ENCODE results near the gene CACNA1S.

CACNA1S gene

DNA sequence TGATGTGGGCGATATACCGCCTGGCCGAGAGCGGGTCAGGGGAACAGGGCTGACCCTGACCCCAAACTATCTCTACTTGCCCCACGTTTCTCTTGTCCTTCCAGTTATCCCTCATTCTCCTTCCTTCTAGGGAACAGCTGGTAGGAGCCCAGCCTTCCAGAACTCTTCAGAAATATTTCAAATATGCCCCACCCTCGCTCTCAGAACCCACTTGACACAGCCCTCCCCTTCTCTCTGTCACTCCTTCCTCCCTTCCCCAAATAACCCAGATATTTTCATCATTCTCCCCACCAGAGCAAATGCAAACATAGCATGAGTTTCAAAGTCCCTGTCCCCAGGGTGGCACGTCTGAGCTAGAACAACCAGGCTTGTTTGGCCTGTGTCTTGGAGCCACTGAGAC is 1.1 kb downstream of the CACNA1S start:
- Histone ChIP-seq H3K4me3 (no peak overlapping the region), H3K36me3 (no peaks in the 10 kb centered on the region), H4K20me1 (no peaks in the 10 kb centered on the region), H3K27ac (no peak overlapping the region), H3K4me2 (peak overlapping the region in 7 of 11 experiments; percentile 33 to 53 (median 47); a peak in 15 of 22 replicates), H3K27me3 (peaks cover 0 to 7% (median 0%) of the 10 kb centered on the region in 11 experiments; a peak in 3 of 22 replicates), H3K9me3 (replicated peaks in 1 of 11) (no peaks in the 10 kb centered on the region), H3K4me1 (peaks cover 0 to 52% (median 32%) of the 10 kb centered on the region in 10 experiments; a peak in 17 of 20 replicates), H3K9ac (no peak overlapping the region)
- no peak for TF ChIP-seq Cebpa-rat (IDR thresholded peaks at IDR 0.05)

DNA sequence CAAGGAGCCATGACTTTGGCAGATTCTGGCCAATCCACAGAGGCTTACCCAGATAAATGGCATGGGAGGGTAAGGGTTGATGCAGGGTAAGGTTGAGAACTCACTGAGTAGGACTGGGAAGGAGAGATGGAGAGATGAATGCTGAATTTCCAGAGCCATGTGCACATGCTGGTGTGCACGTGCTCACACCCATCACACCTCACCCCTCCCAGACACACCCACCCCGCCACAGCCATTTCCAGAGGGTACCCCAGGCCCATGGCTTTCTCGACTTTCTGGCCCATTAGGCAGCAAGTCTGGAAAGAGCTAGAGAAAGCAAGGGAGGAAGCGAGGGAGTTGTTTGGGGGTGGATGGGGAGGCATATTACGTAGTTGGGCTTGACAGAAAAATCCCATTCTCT is 1.6 kb downstream of the CACNA1S start:
- H3K4me2 ChIP-seq = peak overlapping the region in 5 of 11 experiments; percentile 33 to 53 (median 47); a peak in 7 of 22 replicates
- H3K27me3 ChIP-seq = peaks cover 0 to 7% (median 0%) of the 10 kb centered on the region in 11 experiments; a peak in 3 of 22 replicates
- H4K20me1 ChIP-seq = no peaks in the 10 kb centered on the region
- no peak overlapping the region for H3K9ac ChIP-seq
- H3K36me3 ChIP-seq = no peaks in the 10 kb centered on the region
- peaks cover 0 to 46% (median 31%) of the 10 kb centered on the region in 10 experiments; a peak in 17 of 20 replicates for H3K4me1 ChIP-seq
- no peak overlapping the region for H3K27ac ChIP-seq
- H3K9me3 ChIP-seq (replicated peaks in 1 of 11) = no peaks in the 10 kb centered on the region
- no peak for TF ChIP-seq Cebpa-rat (IDR thresholded peaks at IDR 0.05)
- H3K4me3 ChIP-seq = no peak overlapping the region

DNA sequence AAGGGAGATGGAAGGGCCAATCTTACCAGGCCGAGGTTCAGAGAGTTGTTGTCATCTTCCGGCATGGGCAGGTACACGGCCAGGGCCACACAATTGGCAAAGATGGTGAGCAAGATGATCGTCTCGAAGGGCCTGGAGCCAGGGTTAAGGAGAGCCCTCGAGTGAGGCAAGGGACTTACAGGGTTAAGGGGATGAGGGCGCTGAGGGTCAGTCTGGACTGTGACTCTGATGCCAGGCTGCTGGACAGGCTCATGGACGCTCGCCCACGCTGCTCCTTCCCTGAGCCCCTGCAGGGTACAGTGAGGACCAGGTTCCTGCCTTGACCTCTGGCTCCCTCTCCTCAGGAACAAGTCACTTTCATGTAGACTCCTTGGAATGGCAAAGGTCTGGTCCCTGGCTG is 2.1 kb downstream of the CACNA1S start:
- no peak overlapping the region for H3K4me3 ChIP-seq
- peaks cover 0 to 4% (median 0%) of the 10 kb centered on the region in 11 experiments; a peak in 3 of 22 replicates for H3K27me3 ChIP-seq
- H3K27ac ChIP-seq = no peak overlapping the region
- H3K36me3 ChIP-seq = no peaks in the 10 kb centered on the region
- H3K9ac ChIP-seq = no peak overlapping the region
- no peak overlapping the region for H3K4me2 ChIP-seq
- H3K4me1 ChIP-seq = peaks cover 0 to 42% (median 27%) of the 10 kb centered on the region in 10 experiments; a peak in 17 of 20 replicates
- H3K9me3 ChIP-seq (replicated peaks in 1 of 11) = no peaks in the 10 kb centered on the region
- no peaks in the 10 kb centered on the region for H4K20me1 ChIP-seq
- TF ChIP-seq Cebpa-rat (IDR thresholded peaks at IDR 0.05) = no peak

DNA sequence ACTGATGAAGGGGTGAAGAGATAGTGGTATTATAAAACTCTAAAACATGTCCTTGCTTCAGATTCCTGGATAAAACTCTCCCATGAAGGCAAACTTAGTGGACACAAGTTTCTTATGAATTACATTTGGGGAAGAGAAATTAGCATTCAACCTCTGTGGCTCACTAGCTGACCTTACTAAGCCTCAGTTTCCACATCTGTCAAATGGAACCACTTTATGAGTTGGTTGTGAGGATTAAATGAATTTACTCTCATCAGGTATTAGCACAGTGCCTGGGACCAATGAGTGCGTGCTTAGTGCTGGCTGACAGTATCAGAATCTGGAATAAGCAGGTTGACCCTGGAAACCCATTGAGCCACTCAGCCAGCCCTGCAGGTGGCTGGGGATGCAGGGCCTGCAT is 2.6 kb downstream of the CACNA1S start:
- H3K4me1 ChIP-seq = peaks cover 0 to 38% (median 24%) of the 10 kb centered on the region in 10 experiments; a peak in 17 of 20 replicates
- no peaks in the 10 kb centered on the region for H3K27me3 ChIP-seq
- no peak overlapping the region for H3K4me3 ChIP-seq
- no peaks in the 10 kb centered on the region for H3K36me3 ChIP-seq
- no peaks in the 10 kb centered on the region for H3K9me3 ChIP-seq (replicated peaks in 1 of 11)
- no peaks in the 10 kb centered on the region for H4K20me1 ChIP-seq
- no peak overlapping the region for H3K9ac ChIP-seq
- no peak overlapping the region for H3K27ac ChIP-seq
- no peak for TF ChIP-seq Cebpa-rat (IDR thresholded peaks at IDR 0.05)
- H3K4me2 ChIP-seq = no peak overlapping the region

DNA sequence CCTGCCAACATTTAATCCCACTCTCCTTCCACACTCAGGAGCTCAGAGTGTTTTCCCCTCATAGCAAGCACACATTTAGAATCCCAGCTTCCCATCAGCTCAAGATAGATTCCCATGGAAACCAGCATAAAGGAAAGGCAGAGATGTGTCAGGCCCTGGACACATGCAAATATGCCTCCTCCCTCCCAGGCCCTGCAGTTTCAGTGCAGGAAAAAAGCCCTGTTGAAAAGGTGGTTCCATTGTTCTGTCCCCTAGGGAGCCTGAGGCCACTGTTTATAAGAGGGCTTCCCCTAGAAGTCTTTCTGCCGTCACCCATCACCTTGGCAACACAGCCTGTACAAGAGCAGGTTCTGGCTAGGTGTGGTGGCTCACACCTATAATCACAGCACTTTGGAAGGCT is 3.6 kb downstream of the CACNA1S start:
- no peaks in the 10 kb centered on the region for H4K20me1 ChIP-seq
- H3K36me3 ChIP-seq = no peaks in the 10 kb centered on the region
- no peaks in the 10 kb centered on the region for H3K27me3 ChIP-seq
- H3K4me1 ChIP-seq = peaks cover 0 to 38% (median 21%) of the 10 kb centered on the region in 10 experiments; a peak in 17 of 20 replicates
- H3K9ac ChIP-seq = no peak overlapping the region
- no peak overlapping the region for H3K4me3 ChIP-seq
- H3K9me3 ChIP-seq (replicated peaks in 1 of 11) = no peaks in the 10 kb centered on the region
- no peak for TF ChIP-seq Cebpa-rat (IDR thresholded peaks at IDR 0.05)
- no peak overlapping the region for H3K27ac ChIP-seq
- H3K4me2 ChIP-seq = peak overlapping the region in 5 of 11 experiments; percentile 5 to 41 (median 19); a peak in 5 of 22 replicates

DNA sequence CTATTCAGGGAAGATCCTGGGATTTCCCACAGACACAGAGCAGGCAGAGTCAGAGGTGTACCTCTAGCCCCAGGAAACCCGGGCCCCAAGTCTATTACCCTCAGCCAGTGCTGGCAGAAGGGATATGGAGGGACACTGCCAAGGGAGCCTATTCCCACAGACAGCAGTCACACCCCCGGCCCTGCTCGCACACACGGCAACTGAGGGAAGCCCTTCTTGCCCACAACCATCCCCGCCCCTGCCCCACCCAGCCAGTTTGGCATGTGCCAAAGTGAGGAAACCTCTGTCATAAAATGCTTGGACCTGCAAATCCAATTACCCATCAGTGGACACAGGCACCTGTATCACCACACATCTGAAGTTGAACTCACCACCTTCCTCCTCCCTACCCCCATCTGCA is 6.5 kb downstream of the CACNA1S start:
- Histone ChIP-seq H3K4me1 (peaks cover 0 to 20% (median 3%) of the 10 kb centered on the region in 10 experiments; a peak in 7 of 20 replicates), H3K9ac (no peak overlapping the region), H3K4me3 (no peak overlapping the region), H3K4me2 (no peak overlapping the region), H3K36me3 (no peaks in the 10 kb centered on the region), H4K20me1 (no peaks in the 10 kb centered on the region), H3K9me3 (replicated peaks in 1 of 11) (no peaks in the 10 kb centered on the region), H3K27me3 (no peaks in the 10 kb centered on the region), H3K27ac (no peak overlapping the region)
- TF ChIP-seq Cebpa-rat (IDR thresholded peaks at IDR 0.05) = no peak

DNA sequence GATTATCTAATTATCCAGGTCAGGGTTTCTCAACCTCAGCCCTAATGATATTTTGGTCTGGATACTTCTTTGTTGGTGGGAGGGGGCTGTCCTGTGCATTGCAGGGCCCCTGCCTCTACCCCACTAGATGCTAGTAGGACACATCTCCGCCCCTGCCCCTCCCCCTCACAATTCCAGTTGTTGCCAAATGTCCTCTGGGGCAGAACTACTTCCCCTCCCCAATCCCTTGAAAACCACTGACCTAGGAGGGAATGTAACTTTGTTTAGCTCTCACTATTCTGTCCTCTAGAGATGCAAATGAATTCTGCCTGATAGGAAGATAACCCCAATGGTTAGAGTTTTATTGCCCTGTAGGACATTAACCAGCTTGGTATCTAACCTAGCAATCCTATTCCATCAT is 8.1 kb downstream of the CACNA1S start:
- Histone ChIP-seq H3K9me3 (replicated peaks in 1 of 11) (no peaks in the 10 kb centered on the region), H3K4me1 (peaks cover 0 to 21% (median 2%) of the 10 kb centered on the region in 10 experiments; a peak in 7 of 20 replicates), H4K20me1 (no peaks in the 10 kb centered on the region; a peak in 1 of 22 replicates)

DNA sequence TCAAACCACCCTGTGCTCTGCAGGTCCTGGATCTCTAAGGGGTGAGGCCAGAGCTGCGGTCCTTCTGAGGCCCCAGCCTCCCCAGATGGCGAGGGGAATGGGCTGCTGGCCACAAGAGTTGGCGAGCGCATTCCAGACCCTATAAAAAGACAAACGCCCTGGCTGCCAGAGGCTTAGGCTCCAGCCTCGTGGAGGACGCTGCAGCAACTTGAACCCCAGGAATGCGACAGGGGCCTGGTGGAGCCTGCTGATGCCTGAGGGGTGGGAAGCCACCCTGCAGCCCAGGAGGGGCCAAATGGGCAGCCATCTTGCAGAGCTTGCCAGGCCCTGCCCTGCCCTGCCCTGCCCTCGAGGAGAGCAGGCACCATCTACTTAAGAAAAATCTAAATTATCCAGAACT is 8.6 kb downstream of the CACNA1S start:
- H3K9ac ChIP-seq = no peak overlapping the region
- peaks cover 0 to 18% (median 2%) of the 10 kb centered on the region in 10 experiments; a peak in 7 of 20 replicates for H3K4me1 ChIP-seq

More for the DNA sequence above, 8.1 kb downstream of the CACNA1S start:
- Histone ChIP-seq H3K4me3 (no peak overlapping the region), H3K36me3 (no peaks in the 10 kb centered on the region), H3K4me2 (no peak overlapping the region), H3K9ac (no peak overlapping the region), H3K27ac (no peak overlapping the region), H3K27me3 (no peaks in the 10 kb centered on the region)
- no peak for TF ChIP-seq Cebpa-rat (IDR thresholded peaks at IDR 0.05)

DNA sequence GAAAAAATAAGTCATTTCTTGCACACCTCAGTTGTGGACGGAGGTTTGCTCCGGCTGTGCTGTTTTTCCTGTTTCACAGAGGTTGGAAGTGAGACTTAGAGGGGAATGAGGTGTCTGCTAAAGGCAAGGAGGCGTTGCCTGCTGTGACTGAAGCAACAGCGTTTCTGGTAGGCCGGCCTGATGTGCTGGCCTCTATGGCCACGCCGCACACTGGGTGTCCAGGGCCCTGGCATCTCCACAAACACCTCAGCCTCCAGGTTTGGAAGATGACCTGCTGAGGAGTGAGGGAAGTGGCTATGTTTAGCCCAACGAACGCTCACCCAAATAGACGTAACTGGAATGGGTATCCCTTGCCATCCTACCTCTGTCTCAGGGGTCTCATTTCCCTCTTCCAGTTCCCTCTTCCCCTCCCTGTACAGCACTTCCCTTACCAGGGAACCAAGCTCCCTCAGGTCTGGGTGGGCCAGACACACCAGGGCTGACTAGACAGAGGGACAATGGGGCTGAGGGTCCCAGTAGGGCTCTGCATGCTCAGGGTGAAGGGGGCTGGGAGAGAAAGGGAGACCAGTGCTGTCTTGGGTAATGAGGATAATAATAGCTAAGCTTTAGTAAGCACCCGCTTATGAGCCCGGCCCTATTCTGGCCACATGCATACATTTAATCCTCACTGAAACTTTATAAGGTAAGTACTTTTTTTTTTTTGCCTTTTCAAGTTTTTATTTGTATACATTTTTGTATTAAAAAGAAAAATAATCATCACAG is 11.9 kb downstream of the CACNA1S start:
- no peaks in the 10 kb centered on the region; a peak in 1 of 22 replicates for H4K20me1 ChIP-seq
- no peak overlapping the region for H3K9ac ChIP-seq
- TF ChIP-seq Cebpa-rat (IDR thresholded peaks at IDR 0.05) = no peak
- no peaks in the 10 kb centered on the region for H3K36me3 ChIP-seq
- H3K27me3 ChIP-seq = no peaks in the 10 kb centered on the region
- peaks cover 0 to 29% (median 15%) of the 10 kb centered on the region in 10 experiments; a peak in 15 of 20 replicates for H3K4me1 ChIP-seq
- H3K4me2 ChIP-seq = no peak overlapping the region
- no peak overlapping the region for H3K27ac ChIP-seq
- no peak overlapping the region for H3K4me3 ChIP-seq
- no peaks in the 10 kb centered on the region for H3K9me3 ChIP-seq (replicated peaks in 1 of 11)

More for the DNA sequence above, 8.6 kb downstream of the CACNA1S start:
- Histone ChIP-seq H3K27me3 (no peaks in the 10 kb centered on the region), H3K9me3 (replicated peaks in 1 of 11) (no peaks in the 10 kb centered on the region), H4K20me1 (no peaks in the 10 kb centered on the region; a peak in 1 of 22 replicates), H3K36me3 (no peaks in the 10 kb centered on the region), H3K4me3 (no peak overlapping the region), H3K27ac (no peak overlapping the region), H3K4me2 (no peak overlapping the region)
- TF ChIP-seq Cebpa-rat (IDR thresholded peaks at IDR 0.05) = no peak

All from BLaER1 treated with 17β-estradiol and CSF1 and Interleukin-3, amounts not matched to agents 10 nM and 100 nM (cell line).